ENCODE results near the gene B4GAT1.

The B4GAT1 gene

DNA sequence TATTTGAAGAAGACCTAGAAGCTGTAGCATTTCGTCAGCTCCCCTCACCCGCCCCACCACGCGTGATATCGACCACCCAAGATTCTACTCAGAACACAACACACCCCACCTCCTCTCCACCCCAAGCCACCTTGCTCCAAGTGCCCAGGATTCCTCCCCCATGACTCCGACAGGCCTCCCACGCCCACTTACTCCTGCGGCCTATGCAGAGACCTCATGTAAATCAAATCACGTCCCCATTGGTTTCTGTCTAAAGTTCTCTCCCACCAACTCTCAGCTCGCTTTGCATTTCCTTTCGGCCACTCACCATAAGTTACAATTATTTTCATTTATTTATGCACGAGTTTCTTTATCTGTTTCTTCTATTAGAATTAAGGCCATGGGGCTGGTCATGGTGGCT is 44.8 kb downstream of the B4GAT1 start:
- DNase-seq: no peak

- no peak for DNase-seq
These were observed 48.2 kb downstream of the B4GAT1 start for GRCh38 chr11:66299186-66299585.

GRCh38 chr11:66297610-66298009 is 49.8 kb downstream of the B4GAT1 start:
- no peak for DNase-seq
